Colonic mucosa (tissue), 4 donors: Measurements from ENCODE around the gene MRPL22. TPM values are rescaled to one million over a fixed set of nuclear protein-coding genes. Genes with fewer than 3 reads are reported as not detected.

Source experiments
- DNase-seq: peaks from one replicate; pipeline ENCODE4 v3.0.0-alpha.2; 2020
- H3K27ac ChIP-seq: fragments of 200-600 bp; one replicate; pipeline ENCODE4 v1.8.0; 2021
- H3K27me3 ChIP-seq: fragments of 200-600 bp; one replicate; pipeline ENCODE4 v1.8.0; 2021
- H3K36me3 ChIP-seq: fragments of 200-600 bp; one replicate; pipeline ENCODE4 v1.8.0; 2021
- H3K4me1 ChIP-seq: fragments of 200-600 bp; one replicate; pipeline ENCODE4 v1.8.0; 2021; ENCODE audit warnings: mild to moderate bottlenecking
- H3K4me3 ChIP-seq: fragments of 200-600 bp; one replicate; pipeline ENCODE4 v1.8.0; 2021
- H3K9ac ChIP-seq, 2 donors: one replicate each; pipeline ENCODE4 v1.7.0; 2013; ENCODE audit warnings: control low read depth in 2 of 2, low read depth in 2 of 2, low read length in 2 of 2
- H3K9me3 ChIP-seq: fragments of 200-600 bp; one replicate; pipeline ENCODE4 v1.8.0; 2021
- CTCF ChIP-seq: fragments of 200-600 bp; IDR thresholded peaks from one replicate; pipeline ENCODE4 v1.8.0; 2022; ENCODE audit warnings: antibody characterized with exemption, mild to moderate bottlenecking
- intact Hi-C: fragments of 100-400 bp; cut with DNase I; formaldehyde crosslinking; loops from one replicate; pipeline ENCODE4 v1.14.1; 2022
- total RNA-seq, 2 donors: library from RNA; stranded (reverse); fragmentation: NEBNext Ultra II Directional in 1 of 2; extraction: Animal tissue kit (Norgen Biotek cat#: 25700) in 1 of 2; gene quantifications; one replicate each; pipeline ENCODE4 v1.2.1, GENCODE V29; 2021
- donor health status: healthy.
- donor health status: DM: no; HTN: no; CAD: no.
- donor health status: DM: no; HTN: no; CAD: no.

MRPL22 gene
- total RNA-seq, 2 donors from 2014 or later, result 51.4 to 62.3 TPM

DNA sequence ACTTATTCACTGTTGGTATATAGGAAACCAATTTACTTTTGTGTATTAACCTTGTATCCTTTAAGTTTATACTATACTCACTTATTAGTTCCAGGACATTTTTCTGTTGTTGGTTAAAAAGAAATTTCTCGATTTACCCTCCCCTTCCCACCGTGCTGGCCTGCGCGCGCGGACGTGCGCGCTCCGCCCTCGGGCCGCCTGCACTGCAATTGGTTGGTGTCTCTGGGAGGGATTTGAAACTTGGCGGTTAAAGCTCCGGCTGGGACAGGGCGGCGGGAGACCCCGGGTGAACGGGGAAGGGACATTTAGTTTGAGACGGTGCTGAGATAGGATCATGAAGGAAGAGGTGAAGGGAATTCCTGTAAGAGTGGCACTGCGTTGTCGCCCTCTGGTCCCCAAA is 72.7 kb downstream of the MRPL22 start, which contains the start of gene KIF4B:
KIF4B (plus strand) TSS at position 230 of the 400 bp plus-strand sequence; CDS start at position 335, 105 bp downstream.
- TF ChIP-seq CTCF, result no peak
- H3K9ac ChIP-seq, result no peak within 1 kb of the TSS
- intact Hi-C loops, result no loop called here
- H3K4me1 ChIP-seq, result no peaks in the 10 kb centered on the region
- DNase-seq, result no peak
- no peaks in the 10 kb centered on the region for H3K36me3 ChIP-seq
- no peak within 1 kb of the TSS for H3K27ac ChIP-seq
- H3K9me3 ChIP-seq, result no peaks in the 10 kb centered on the region
- H3K27me3 ChIP-seq, result no peaks in the 10 kb centered on the region
- H3K4me3 ChIP-seq, result no peak within 1 kb of the TSS

- H3K4me1 ChIP-seq, result no peaks in the 10 kb centered on the region
- no peak overlapping the region for H3K9ac ChIP-seq
- no peaks in the 10 kb centered on the region for H3K9me3 ChIP-seq
- H3K27me3 ChIP-seq, result no peaks in the 10 kb centered on the region
- no peak for TF ChIP-seq CTCF
- intact Hi-C loops, result no loop called here
- no peak for DNase-seq
- no peaks in the 10 kb centered on the region for H3K36me3 ChIP-seq
- H3K4me3 ChIP-seq, result no peak overlapping the region
- H3K27ac ChIP-seq, result no peak overlapping the region
Measured at GRCh38 chr5:155015239-155015638, 74.4 kb downstream of the MRPL22 start.

DNA sequence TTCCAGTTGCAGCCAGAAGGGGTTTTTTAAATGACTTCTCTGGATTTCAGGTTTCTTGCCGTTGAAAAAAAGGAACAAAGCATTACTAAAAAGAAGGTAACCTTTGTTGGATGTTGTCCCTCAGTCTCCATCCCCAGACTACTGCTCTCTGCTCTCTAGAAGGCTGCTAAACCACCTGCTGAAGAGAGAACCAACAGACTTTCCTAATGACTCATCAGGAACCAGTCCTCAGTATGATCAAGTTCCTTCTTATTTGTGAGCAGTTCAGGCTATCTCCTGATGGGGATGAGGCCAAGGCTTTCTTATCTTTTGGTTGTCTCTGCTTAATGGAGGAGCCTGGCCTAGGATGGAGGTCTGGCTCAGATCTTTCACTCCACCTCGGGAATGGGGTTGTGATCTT is 76.7 kb downstream of the MRPL22 start:
- Histone ChIP-seq H3K36me3 (no peaks in the 10 kb centered on the region), H3K9me3 (no peaks in the 10 kb centered on the region), H3K4me1 (no peaks in the 10 kb centered on the region), H3K27me3 (no peaks in the 10 kb centered on the region), H3K9ac (no peak overlapping the region), H3K27ac (no peak overlapping the region), H3K4me3 (no peak overlapping the region)
- intact Hi-C loops, result no loop called here
- DNase-seq, result no peak
- no peak for TF ChIP-seq CTCF

Other genes with a start within 250 kb of the MRPL22 start
- 100 to 1,000 TPM; 116 to 201 TPM for gene LARP1, start 185.7 kb upstream of the MRPL22 start, total RNA-seq
- 10 to 100 TPM in 1 of 2 donors, 1 to 10 TPM in 1; 7.0 to 20.8 TPM for gene FAXDC2, start 90.5 kb upstream of the MRPL22 start, total RNA-seq
- 10 to 100 TPM; 64.0 to 84.0 TPM for gene CNOT8, start 82.4 kb upstream of the MRPL22 start, total RNA-seq
- 10 to 100 TPM in 1 of 2 donors, 1 to 10 TPM in 1; 6.5 to 12.1 TPM for gene GEMIN5, start 2.9 kb upstream of the MRPL22 start, total RNA-seq
- gene KIF4B, start 72.7 kb downstream of the MRPL22 start, total RNA-seq, result not detected